PFSK-1 (cell line): Measurements from ENCODE around the gene RGS17.

Source experiments
- FOXP2 ChIP-seq: optimal IDR thresholded peaks from 2 replicates; pipeline ENCODE3; 2011; ENCODE audit warnings: borderline replicate concordance, control low read depth, inconsistent platforms; ENCODE audit not compliant: insufficient read depth; ENCODE audit errors: extremely low read length, extremely low read depth
- POLR2AphosphoS5 ChIP-seq: IDR thresholded peaks from 2 replicates; pipeline ENCODE4 v1.6.1; 2012; ENCODE audit warnings: low read depth, mild to moderate bottlenecking, control low read depth, low read length, moderate library complexity
- REST ChIP-seq, 2 experiments: IDR thresholded peaks; 2 replicates each; pipeline versions ENCODE4 v1.6.1 to v1.8.0; 2011 to 2012; ENCODE audit warnings: low read depth in 2 of 2, low read length in 2 of 2, control low read depth in 1 of 2, inconsistent platforms in 1 of 2, mild to moderate bottlenecking in 1 of 2, moderate library complexity in 1 of 2; ENCODE audit not compliant: insufficient read depth in 1 of 2
- SIN3A ChIP-seq: IDR thresholded peaks from 2 replicates; pipeline ENCODE4 v1.6.1; 2012; ENCODE audit warnings: mild to moderate bottlenecking, low read length, moderate library complexity, borderline replicate concordance; ENCODE audit not compliant: insufficient read depth
- TAF1 ChIP-seq: IDR thresholded peaks from 2 replicates; pipeline ENCODE4 v1.6.1; 2012; ENCODE audit warnings: low read length, control low read depth, borderline replicate concordance; ENCODE audit not compliant: insufficient read depth

RGS17 gene

DNA sequence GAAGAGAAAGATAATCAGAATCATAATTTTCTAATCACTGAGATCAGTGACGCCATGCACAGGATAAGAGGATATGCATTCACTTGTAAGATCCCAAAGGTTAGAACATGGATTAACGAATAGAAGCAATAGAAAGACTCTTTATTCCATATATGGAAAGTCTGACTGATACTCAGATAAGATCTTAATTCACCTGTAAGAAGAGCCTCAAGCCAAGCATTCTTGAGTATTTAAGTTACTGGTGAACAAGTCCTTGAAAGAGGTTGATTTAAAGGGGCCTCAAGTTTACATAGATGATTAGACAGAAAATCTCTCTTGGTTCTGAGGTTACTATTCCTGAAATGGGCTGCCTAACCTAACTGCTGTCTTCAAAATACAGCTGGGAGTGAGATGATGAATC is 74.8 kb downstream of the RGS17 start:
- TF ChIP-seq TAF1 (no peak), REST (IDR thresholded peaks at IDR 0.05; ENCODE audit: insufficient read depth in 1 of 2, low read depth in 2 of 2, low read length in 2 of 2) (no peak), POLR2AphosphoS5 (no peak), FOXP2 (no peak), SIN3A (no peak)

- TF ChIP-seq REST (IDR thresholded peaks at IDR 0.05; ENCODE audit: insufficient read depth in 1 of 2, low read depth in 2 of 2, low read length in 2 of 2) = no peak
- TF ChIP-seq FOXP2 = no peak
- no peak for TF ChIP-seq SIN3A
- TF ChIP-seq POLR2AphosphoS5 = no peak
- no peak for TF ChIP-seq TAF1
Observed at GRCh38 chr6:153051801-153052200, 79.3 kb downstream of the RGS17 start.

GRCh38 chr6:153048631-153049030 is 82.5 kb downstream of the RGS17 start:
- no peak for TF ChIP-seq TAF1
- no peak for TF ChIP-seq SIN3A
- no peak for TF ChIP-seq POLR2AphosphoS5
- no peak for TF ChIP-seq FOXP2
- no peak for TF ChIP-seq REST (IDR thresholded peaks at IDR 0.05; ENCODE audit: insufficient read depth in 1 of 2, low read depth in 2 of 2, low read length in 2 of 2)

- no peak for TF ChIP-seq REST (IDR thresholded peaks at IDR 0.05; ENCODE audit: insufficient read depth in 1 of 2, low read depth in 2 of 2, low read length in 2 of 2)
- TF ChIP-seq SIN3A = no peak
- TF ChIP-seq FOXP2 = no peak
- TF ChIP-seq TAF1 = no peak
- no peak for TF ChIP-seq POLR2AphosphoS5
Observed at GRCh38 chr6:153047386-153047785, 83.7 kb downstream of the RGS17 start.

- TF ChIP-seq REST (IDR thresholded peaks at IDR 0.05; ENCODE audit: insufficient read depth in 1 of 2, low read depth in 2 of 2, low read length in 2 of 2) = no peak
- TF ChIP-seq SIN3A = no peak
- no peak for TF ChIP-seq FOXP2
Observed at GRCh38 chr6:153045271-153045670, 85.8 kb downstream of the RGS17 start.
